Activated T-cell treated with anti-CD3 and anti-CD28 coated beads, Interleukin-2, amount 50 U/mL, for 4 hours (primary cell): ENCODE measurements around the gene LEMD1. TPM values are rescaled to one million over a fixed set of nuclear protein-coding genes. Genes with fewer than 3 reads are reported as not detected.
"Not testable (repeated sequence)": the region's sequence is repeated elsewhere in the genome, so short reads cannot be mapped to it uniquely, and the experiment has no call there.

Experiments used
- ATAC-seq, 2 donors: fragments of 200-7000 bp; cut with Tn5 transposase; one replicate each; pipeline ENCODE4 v1.10.0; 2021
- DNase-seq: peaks from one replicate; pipeline ENCODE4 v3.0.0-alpha.2; 2020
- H3K27me3 Mint-ChIP-seq: one replicate; pipeline ENCODE4 v1.8.0; 2021; ENCODE audit warnings: low read depth, mixed read lengths
- H3K36me3 Mint-ChIP-seq: one replicate; pipeline ENCODE4 v1.8.0; 2022; ENCODE audit warnings: mixed read lengths; ENCODE audit not compliant: insufficient read depth
- H3K4me1 Mint-ChIP-seq: one replicate; pipeline ENCODE4 v1.8.0; 2021; ENCODE audit warnings: low read depth, mixed read lengths
- H3K4me3 Mint-ChIP-seq: one replicate; pipeline ENCODE4 v1.8.0; 2021; ENCODE audit warnings: mild to moderate bottlenecking, moderate library complexity, mixed read lengths
- H3K9me3 Mint-ChIP-seq: one replicate; pipeline ENCODE4 v1.8.0; 2021; ENCODE audit warnings: mixed read lengths
- total RNA-seq, 3 donors: library from RNA; stranded (reverse); gene quantifications; one replicate each; pipeline ENCODE4 v1.2.1, GENCODE V29; 2021

The LEMD1 gene
- total RNA-seq, 3 donors from 2014 or later, result 0.74 TPM; not detected in 2

DNA sequence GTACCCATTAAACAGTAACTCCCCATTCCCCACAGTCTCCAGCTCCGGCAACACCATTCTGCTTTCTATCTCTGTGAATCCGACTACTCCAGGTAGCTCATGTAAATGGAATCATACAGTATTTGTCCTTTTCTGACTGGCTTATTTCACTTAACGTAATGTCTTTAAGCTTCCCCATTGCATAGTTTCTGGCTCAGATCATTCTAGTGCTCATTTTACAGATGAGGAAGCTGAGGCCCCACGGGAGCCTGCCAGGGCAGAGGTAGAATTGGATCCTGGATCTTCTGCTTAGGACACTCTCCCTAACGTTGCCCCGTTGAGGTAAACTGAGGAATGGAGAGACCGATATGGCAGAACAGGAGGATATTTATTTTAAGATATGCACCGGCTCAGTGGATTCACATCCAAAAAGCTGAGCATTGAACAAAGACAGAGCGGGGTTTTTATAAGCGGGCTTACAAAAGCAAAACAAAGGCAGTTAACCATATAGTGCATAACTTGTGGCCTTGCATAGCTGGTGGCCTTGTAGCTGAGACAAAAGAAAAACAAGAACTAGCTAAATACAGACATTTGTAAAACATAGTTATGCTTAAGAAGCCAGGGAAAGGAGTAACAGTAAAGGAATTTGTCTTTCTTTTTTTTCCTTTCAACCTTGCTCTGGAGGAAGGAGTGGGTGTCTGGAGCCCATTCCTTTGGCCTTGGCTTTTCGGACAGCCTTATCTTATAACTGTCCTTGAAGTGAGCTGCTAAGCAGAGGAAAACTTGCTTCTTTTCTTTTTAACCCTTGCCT lies 49.8 kb downstream of the LEMD1 start:
- H3K27me3 Mint-ChIP-seq, result peaks cover 6% of the 10 kb centered on the region

GRCh38 chr1:205370780-205371179 lies 51.1 kb downstream of the LEMD1 start:
- no peak for ATAC-seq
- no peak overlapping the region for H3K4me3 Mint-ChIP-seq
- H3K4me1 Mint-ChIP-seq, result peaks cover 15% of the 10 kb centered on the region
- DNase-seq, result no peak
- H3K9me3 Mint-ChIP-seq, result no peaks in the 10 kb centered on the region
- H3K36me3 Mint-ChIP-seq, result no peaks in the 10 kb centered on the region
- no peaks in the 10 kb centered on the region for H3K27me3 Mint-ChIP-seq

More for the DNA sequence above, 49.8 kb downstream of the LEMD1 start:
- DNase-seq, result no peak
- Mint-ChIP-seq H3K4me3 (no peak overlapping the region), H3K9me3 (no peaks in the 10 kb centered on the region), H3K4me1 (peaks cover 21% of the 10 kb centered on the region), H3K36me3 (no peaks in the 10 kb centered on the region)
- ATAC-seq, result no peak

- Mint-ChIP-seq H3K4me3 (no peak overlapping the region), H3K9me3 (no peaks in the 10 kb centered on the region), H3K36me3 (no peaks in the 10 kb centered on the region), H3K27me3 (peaks cover 2% of the 10 kb centered on the region), H3K4me1 (peaks cover 12% of the 10 kb centered on the region)
- ATAC-seq (no peak), DNase-seq (no peak)
These were observed 52.1 kb downstream of the LEMD1 start for GRCh38 chr1:205369701-205370123.

DNA sequence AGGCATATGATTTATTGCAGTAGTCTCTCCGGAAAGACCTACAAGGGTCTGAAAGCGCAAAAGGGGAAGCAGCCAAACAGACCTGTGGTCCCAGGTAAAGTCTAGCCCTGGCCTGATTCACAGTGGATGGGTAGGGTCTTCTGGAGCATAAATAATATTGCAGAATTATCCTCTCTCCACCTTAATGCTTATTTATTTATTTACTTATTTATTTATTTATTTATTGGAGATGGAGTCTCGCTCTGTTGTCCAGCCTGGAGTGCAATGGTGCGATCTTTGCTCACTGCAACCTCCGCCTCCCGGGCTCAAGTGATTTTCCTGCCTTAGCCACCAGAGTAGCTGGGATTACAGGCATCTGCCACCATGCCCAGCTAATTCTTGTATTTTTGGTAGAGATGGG lies 53.4 kb downstream of the LEMD1 start:
- no peak for DNase-seq
- H3K4me3 Mint-ChIP-seq, result no peak overlapping the region
- no peaks in the 10 kb centered on the region for H3K36me3 Mint-ChIP-seq
- no peak for ATAC-seq
- H3K9me3 Mint-ChIP-seq, result no peaks in the 10 kb centered on the region
- H3K4me1 Mint-ChIP-seq, result no peaks in the 10 kb centered on the region
- peaks cover 2% of the 10 kb centered on the region for H3K27me3 Mint-ChIP-seq

- peaks cover 2% of the 10 kb centered on the region for H3K27me3 Mint-ChIP-seq
- ATAC-seq, result no peak
These were observed 55.9 kb downstream of the LEMD1 start for GRCh38 chr1:205365945-205366463.

DNA sequence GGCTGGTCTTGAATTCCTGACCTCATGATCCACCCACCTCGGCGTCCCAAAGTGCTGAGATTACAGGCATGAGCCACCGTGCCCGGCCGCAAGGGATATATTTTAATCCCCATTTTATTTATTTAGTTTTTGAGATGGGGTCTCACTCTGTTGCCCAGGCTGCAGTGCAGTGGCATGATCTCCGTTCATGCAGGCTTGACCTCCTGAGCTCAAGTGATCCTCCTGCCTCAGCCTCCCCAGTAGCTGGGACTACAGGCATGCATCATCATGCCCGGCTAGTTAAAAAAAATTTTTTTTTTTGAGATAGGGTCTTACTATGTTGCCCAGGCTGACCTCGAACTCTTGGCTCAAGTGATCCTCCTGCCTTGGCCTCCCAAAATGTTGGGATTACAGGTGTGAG lies 56.8 kb downstream of the LEMD1 start:
- not testable (repeated sequence) for H3K27me3 Mint-ChIP-seq, H3K36me3 Mint-ChIP-seq, ATAC-seq, DNase-seq, H3K9me3 Mint-ChIP-seq, H3K4me1 Mint-ChIP-seq, H3K4me3 Mint-ChIP-seq

More at GRCh38 chr1:205365945-205366463, 55.9 kb downstream of the LEMD1 start:
- Mint-ChIP-seq H3K36me3 (no peaks in the 10 kb centered on the region), H3K4me3 (no peak overlapping the region), H3K4me1 (no peaks in the 10 kb centered on the region), H3K9me3 (no peaks in the 10 kb centered on the region)
- DNase-seq, result no peak

- DNase-seq (no peak), ATAC-seq (no peak)
- H3K27me3 Mint-ChIP-seq, result peaks cover 17% of the 10 kb centered on the region
- no peaks in the 10 kb centered on the region for H3K36me3 Mint-ChIP-seq
- H3K4me3 Mint-ChIP-seq, result no peak overlapping the region
- H3K9me3 Mint-ChIP-seq, result no peaks in the 10 kb centered on the region
- H3K4me1 Mint-ChIP-seq, result no peaks in the 10 kb centered on the region
These were observed 61.0 kb downstream of the LEMD1 start for GRCh38 chr1:205360891-205361290.

DNA sequence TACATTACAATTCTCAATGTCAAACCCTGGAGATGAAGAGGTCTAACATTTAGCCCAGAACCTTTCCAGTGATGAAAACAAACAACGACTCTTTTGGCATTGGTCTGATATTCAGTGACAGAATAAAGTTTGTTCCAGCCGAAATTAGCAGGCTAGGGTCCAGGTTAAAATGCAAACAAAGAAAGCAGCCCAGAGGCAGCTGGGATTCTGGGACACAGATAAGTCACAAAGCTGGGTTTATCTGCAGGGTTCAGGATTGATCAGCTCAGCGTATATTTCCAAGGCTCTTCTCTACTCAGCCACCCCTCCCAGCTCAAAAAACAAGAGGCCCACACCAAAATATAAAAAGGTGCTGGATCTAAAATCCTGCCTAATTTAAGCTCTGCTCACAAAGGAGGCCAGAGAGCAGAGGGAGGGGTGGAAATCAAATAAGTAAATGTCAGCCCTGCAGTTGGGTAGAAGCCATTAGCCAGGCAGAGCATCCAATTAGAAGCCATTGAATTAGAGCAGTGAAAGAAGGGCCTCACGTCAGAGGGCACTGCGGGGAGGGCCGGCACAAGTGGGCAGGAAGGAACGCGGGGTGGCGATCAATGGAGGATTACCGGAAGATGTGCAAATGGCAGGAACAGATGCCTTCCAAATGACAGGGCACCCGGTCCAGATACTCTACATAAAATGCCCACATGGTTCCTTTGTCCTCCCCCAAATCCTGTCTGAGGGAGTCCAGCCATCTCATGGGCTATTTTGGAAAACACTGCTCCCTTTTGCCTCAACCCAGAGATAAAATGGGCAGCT lies 61.9 kb downstream of the LEMD1 start:
- Mint-ChIP-seq H3K36me3 (no peaks in the 10 kb centered on the region), H3K4me1 (no peaks in the 10 kb centered on the region), H3K27me3 (peaks cover 14% of the 10 kb centered on the region), H3K4me3 (no peak overlapping the region), H3K9me3 (no peaks in the 10 kb centered on the region)
- ATAC-seq, result no peak
- no peak for DNase-seq

DNA sequence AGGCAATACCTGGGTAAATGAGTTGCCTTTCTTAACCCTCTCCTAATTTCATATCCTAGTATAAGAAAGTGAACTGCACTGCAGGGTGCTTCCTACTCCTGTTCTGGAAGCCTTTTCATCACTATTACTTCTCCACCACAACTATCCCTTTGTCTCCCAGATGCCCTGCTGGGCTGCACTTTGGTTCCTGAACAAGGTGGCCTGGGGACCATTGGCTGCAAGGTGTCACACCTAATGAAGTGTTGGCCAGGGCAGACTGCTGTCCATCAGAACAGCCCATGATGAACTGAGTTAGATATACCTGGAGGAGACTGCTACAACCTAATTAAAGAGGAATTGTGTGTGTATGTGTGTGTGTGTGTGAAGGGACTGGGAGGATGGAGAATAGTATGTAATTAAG lies 63.3 kb downstream of the LEMD1 start:
- Mint-ChIP-seq H3K4me3 (no peak overlapping the region), H3K4me1 (no peaks in the 10 kb centered on the region), H3K27me3 (peaks cover 17% of the 10 kb centered on the region), H3K9me3 (no peaks in the 10 kb centered on the region), H3K36me3 (no peaks in the 10 kb centered on the region)
- no peak for ATAC-seq
- DNase-seq, result no peak

DNA sequence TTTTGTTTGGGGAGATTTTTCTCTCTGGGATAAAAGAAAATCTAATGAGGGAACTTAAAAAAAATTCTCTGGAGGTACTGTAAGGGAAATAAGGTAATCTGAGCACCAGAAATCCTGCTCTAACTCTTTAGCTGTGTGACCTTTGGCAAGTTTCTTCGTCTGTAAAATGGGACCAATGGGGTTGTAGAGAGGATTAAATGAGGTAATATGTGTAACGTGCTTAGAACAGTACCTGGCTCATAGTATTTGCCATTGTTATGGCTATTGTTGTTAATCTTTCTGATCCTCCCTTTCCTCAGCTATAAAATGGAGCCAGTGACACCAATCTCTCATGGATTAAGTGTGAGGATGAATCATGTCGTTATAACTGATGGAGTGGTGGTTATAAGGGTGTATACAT lies 64.3 kb downstream of the LEMD1 start:
- Mint-ChIP-seq H3K36me3 (no peaks in the 10 kb centered on the region), H3K4me3 (no peak overlapping the region), H3K27me3 (peaks cover 18% of the 10 kb centered on the region), H3K9me3 (no peaks in the 10 kb centered on the region), H3K4me1 (no peaks in the 10 kb centered on the region)
- DNase-seq (no peak), ATAC-seq (no peak)

DNA sequence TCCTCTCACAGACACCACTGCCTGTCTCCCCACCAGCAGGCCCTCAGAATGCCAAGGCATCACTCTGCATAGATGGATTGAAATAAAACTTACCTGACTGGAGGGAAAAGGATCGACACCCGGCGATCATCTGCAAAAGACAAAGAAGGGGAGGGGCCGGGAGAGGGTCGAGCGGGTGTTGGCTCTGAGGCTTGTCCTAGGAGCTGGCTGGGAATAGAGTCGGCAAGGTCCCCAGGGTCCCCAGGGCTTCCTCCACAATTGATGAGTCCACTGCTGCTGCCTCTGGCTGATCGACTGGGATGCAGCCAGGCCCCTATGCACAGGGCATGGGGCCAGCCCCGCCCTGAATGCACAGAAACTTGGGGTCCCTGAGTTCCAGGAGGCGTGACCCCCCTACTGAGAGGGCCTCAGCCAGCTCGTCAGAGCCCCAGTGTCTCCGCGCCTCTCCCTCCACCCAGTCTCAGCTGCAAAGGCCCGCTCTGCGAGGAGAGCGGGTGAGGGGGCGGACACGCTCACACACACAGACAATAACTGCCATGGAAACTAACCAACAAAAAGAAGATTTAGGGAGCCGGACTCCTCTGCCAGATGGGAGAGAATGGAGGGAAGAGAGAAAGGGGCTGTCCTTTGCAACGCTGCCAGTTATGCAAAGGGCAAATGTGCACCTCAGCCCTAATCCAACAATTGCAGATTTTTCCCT lies 65.3 kb downstream of the LEMD1 start, which contains the start of gene KLHDC8A:
TSS of gene KLHDC8A (minus strand) at position 483 of the 700 bp plus-strand sequence. CDS start 13,318 bp downstream, outside the sequence.
- no peaks in the 10 kb centered on the region for H3K9me3 Mint-ChIP-seq
- DNase-seq (no peak), ATAC-seq (no peak)
- H3K4me1 Mint-ChIP-seq, result no peaks in the 10 kb centered on the region
- H3K27me3 Mint-ChIP-seq, result peaks cover 18% of the 10 kb centered on the region
- no peaks in the 10 kb centered on the region for H3K36me3 Mint-ChIP-seq
- no peak within 1 kb of the TSS for H3K4me3 Mint-ChIP-seq

- H3K4me3 Mint-ChIP-seq, result no peak overlapping the region
- H3K9me3 Mint-ChIP-seq, result no peaks in the 10 kb centered on the region
- H3K36me3 Mint-ChIP-seq, result no peaks in the 10 kb centered on the region
- peaks cover 18% of the 10 kb centered on the region for H3K27me3 Mint-ChIP-seq
- H3K4me1 Mint-ChIP-seq, result no peaks in the 10 kb centered on the region
- ATAC-seq (no peak), DNase-seq (no peak)
These were observed 66.8 kb downstream of the LEMD1 start for GRCh38 chr1:205355075-205355453.

- DNase-seq, result peak; percentile 58
- no peak overlapping the region for H3K4me3 Mint-ChIP-seq
- H3K9me3 Mint-ChIP-seq, result no peaks in the 10 kb centered on the region
- H3K36me3 Mint-ChIP-seq, result no peaks in the 10 kb centered on the region
- peak; percentile 63 to 66 for ATAC-seq
- peaks cover 18% of the 10 kb centered on the region for H3K27me3 Mint-ChIP-seq
- peaks cover 2% of the 10 kb centered on the region for H3K4me1 Mint-ChIP-seq
These were observed 67.4 kb downstream of the LEMD1 start for GRCh38 chr1:205354259-205355074.
